OCI-LY3 (cell line): ENCODE data around the gene ABCC6.

ENCODE experiments used
- H2AFZ ChIP-seq: fragments of 200-600, 300-600 bp; shearing (Covaris generic); 2 replicates; pipeline ENCODE4 v1.6.0; 2014; ENCODE audit warnings: antibody characterized with exemption, low read depth, low read length
- H3K27ac ChIP-seq: fragments of 200-600, 300-600 bp; sonication (generic); 2 replicates; pipeline ENCODE4 v1.5.1; 2014; ENCODE audit warnings: mild to moderate bottlenecking, low read length, moderate library complexity, mixed read lengths
- H3K27me3 ChIP-seq: fragments of 200-600, 300-600 bp; sonication (generic); 2 replicates; pipeline ENCODE4 v1.6.1; 2014; ENCODE audit warnings: low read depth, low read length, mixed read lengths
- H3K36me3 ChIP-seq: fragments of 200-600, 300-600 bp; sonication (generic); replicated peaks from 2 replicates; pipeline ENCODE3; 2014; ENCODE audit warnings: low read depth, low read length, mixed read lengths
- H3K4me1 ChIP-seq: fragments of 300-600, 200-600 bp; sonication (generic); 2 replicates; pipeline ENCODE4 v1.6.1; 2014; ENCODE audit warnings: low read length, mixed read lengths
- H3K4me2 ChIP-seq: fragments of 200-600, 300-600 bp; sonication (generic); 2 replicates; pipeline ENCODE4 v1.6.1; 2014; ENCODE audit warnings: low read length, mixed read lengths
- H3K4me3 ChIP-seq: fragments of 300-600, 200-600 bp; sonication (generic); 2 replicates; pipeline ENCODE4 v1.5.1; 2014; ENCODE audit warnings: antibody characterized with exemption, mild to moderate bottlenecking, low read length, moderate library complexity
- H3K79me2 ChIP-seq: fragments of 300-600, 200-600 bp; shearing (Covaris generic); 2 replicates; pipeline ENCODE4 v1.6.1; 2014; ENCODE audit warnings: mild to moderate bottlenecking, low read length, mixed read lengths
- H3K9ac ChIP-seq: fragments of 300-600, 200-600 bp; shearing (Covaris generic); 2 replicates; pipeline ENCODE4 v1.6.0; 2014; ENCODE audit warnings: mild to moderate bottlenecking, low read length, moderate library complexity
- H3K9me3 ChIP-seq: fragments of 200-600, 300-600 bp; shearing (Covaris generic); 2 replicates; pipeline ENCODE4 v1.6.1; 2014; ENCODE audit warnings: low read length, mixed read lengths; ENCODE audit not compliant: insufficient read depth
- H4K20me1 ChIP-seq: fragments of 200-600, 300-600 bp; sonication (generic); 2 replicates; pipeline ENCODE4 v1.6.1; 2016; ENCODE audit warnings: low read length, mixed read lengths; ENCODE audit not compliant: insufficient read depth
- EZH2phosphoT487 ChIP-seq: fragments of 200-600 bp; shearing (Covaris generic); IDR thresholded peaks from 2 replicates; pipeline ENCODE4 v1.6.1; 2018; ENCODE audit warnings: antibody characterized with exemption, mixed run types, low read depth
- TF ChIP-seq, protein P1 (sequence below): fragments of 200-600, 300-600 bp; sonication (generic); IDR thresholded peaks from 2 replicates; pipeline ENCODE4 v1.5.1; 2014; ENCODE audit warnings: antibody characterized with exemption, low read length, low read depth

ABCC6 gene

GRCh38 chr16:16133943-16134604, 89.2 kb downstream of the ABCC6 start:
- Histone ChIP-seq H2AFZ (no peak overlapping the region), H3K79me2 (no peaks in the 10 kb centered on the region), H4K20me1 (no peaks in the 10 kb centered on the region), H3K27me3 (no peaks in the 10 kb centered on the region), H3K36me3 (peaks cover 45% of the 10 kb centered on the region), H3K9ac (no peak overlapping the region), H3K4me1 (no peaks in the 10 kb centered on the region), H3K4me3 (no peak overlapping the region), H3K4me2 (no peak overlapping the region), H3K27ac (no peak overlapping the region), H3K9me3 (no peaks in the 10 kb centered on the region)
- no peak for TF ChIP-seq EZH2phosphoT487
- TF ChIP-seq, protein P1, sequence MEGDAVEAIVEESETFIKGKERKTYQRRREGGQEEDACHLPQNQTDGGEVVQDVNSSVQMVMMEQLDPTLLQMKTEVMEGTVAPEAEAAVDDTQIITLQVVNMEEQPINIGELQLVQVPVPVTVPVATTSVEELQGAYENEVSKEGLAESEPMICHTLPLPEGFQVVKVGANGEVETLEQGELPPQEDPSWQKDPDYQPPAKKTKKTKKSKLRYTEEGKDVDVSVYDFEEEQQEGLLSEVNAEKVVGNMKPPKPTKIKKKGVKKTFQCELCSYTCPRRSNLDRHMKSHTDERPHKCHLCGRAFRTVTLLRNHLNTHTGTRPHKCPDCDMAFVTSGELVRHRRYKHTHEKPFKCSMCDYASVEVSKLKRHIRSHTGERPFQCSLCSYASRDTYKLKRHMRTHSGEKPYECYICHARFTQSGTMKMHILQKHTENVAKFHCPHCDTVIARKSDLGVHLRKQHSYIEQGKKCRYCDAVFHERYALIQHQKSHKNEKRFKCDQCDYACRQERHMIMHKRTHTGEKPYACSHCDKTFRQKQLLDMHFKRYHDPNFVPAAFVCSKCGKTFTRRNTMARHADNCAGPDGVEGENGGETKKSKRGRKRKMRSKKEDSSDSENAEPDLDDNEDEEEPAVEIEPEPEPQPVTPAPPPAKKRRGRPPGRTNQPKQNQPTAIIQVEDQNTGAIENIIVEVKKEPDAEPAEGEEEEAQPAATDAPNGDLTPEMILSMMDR: no peak

GRCh38 chr16:16131659-16132058, 91.6 kb downstream of the ABCC6 start:
- no peaks in the 10 kb centered on the region for H3K79me2 ChIP-seq
- no peak overlapping the region for H2AFZ ChIP-seq
- H3K27me3 ChIP-seq: no peaks in the 10 kb centered on the region
- H3K9ac ChIP-seq: no peak overlapping the region
- H4K20me1 ChIP-seq: no peaks in the 10 kb centered on the region
- TF ChIP-seq, protein P1: no peak
- no peak for TF ChIP-seq EZH2phosphoT487
- H3K27ac ChIP-seq: no peak overlapping the region
- no peaks in the 10 kb centered on the region for H3K9me3 ChIP-seq
- H3K4me3 ChIP-seq: no peak overlapping the region
- no peaks in the 10 kb centered on the region for H3K4me1 ChIP-seq
- no peak overlapping the region for H3K4me2 ChIP-seq
- peaks cover 33% of the 10 kb centered on the region for H3K36me3 ChIP-seq

GRCh38 chr16:16131204-16131603, 92.1 kb downstream of the ABCC6 start:
- no peaks in the 10 kb centered on the region for H3K4me1 ChIP-seq
- no peak overlapping the region for H3K4me3 ChIP-seq
- H3K27me3 ChIP-seq: no peaks in the 10 kb centered on the region
- no peak overlapping the region for H3K9ac ChIP-seq
- no peaks in the 10 kb centered on the region for H3K9me3 ChIP-seq
- H3K79me2 ChIP-seq: no peaks in the 10 kb centered on the region
- TF ChIP-seq, protein P1: no peak
- H3K27ac ChIP-seq: no peak overlapping the region
- no peak overlapping the region for H2AFZ ChIP-seq
- H3K4me2 ChIP-seq: no peak overlapping the region
- H3K36me3 ChIP-seq: peaks cover 30% of the 10 kb centered on the region
- no peaks in the 10 kb centered on the region for H4K20me1 ChIP-seq

GRCh38 chr16:16127469-16128116, 95.7 kb downstream of the ABCC6 start:
- no peak overlapping the region for H3K9ac ChIP-seq
- H3K27me3 ChIP-seq: no peaks in the 10 kb centered on the region
- no peaks in the 10 kb centered on the region for H3K4me1 ChIP-seq
- no peaks in the 10 kb centered on the region for H3K9me3 ChIP-seq
- peaks cover 45% of the 10 kb centered on the region for H3K36me3 ChIP-seq
- H4K20me1 ChIP-seq: no peaks in the 10 kb centered on the region
- TF ChIP-seq EZH2phosphoT487: no peak
- TF ChIP-seq, protein P1: peak; percentile 72
- H3K27ac ChIP-seq: no peak overlapping the region
- H3K4me3 ChIP-seq: no peak overlapping the region
- H3K4me2 ChIP-seq: no peak overlapping the region
- no peaks in the 10 kb centered on the region for H3K79me2 ChIP-seq
- no peak overlapping the region for H2AFZ ChIP-seq
